SK-N-SH (cell line): ENCODE measurements around the gene CSPG4. TPM values are rescaled to one million over a fixed set of nuclear protein-coding genes. Genes with fewer than 3 reads are reported as not detected.
"Not testable (repeated sequence)": the region's sequence is repeated elsewhere in the genome, so short reads cannot be mapped to it uniquely, and the experiment has no call there.

Experiments used
- CTCF ChIA-PET: fragments of 300-600, 350-600 bp; formaldehyde crosslinking; extraction: SDS; loops from one replicate; lab custom pipeline; 2021; lab: Yijun Ruan, JAX
- POLR2A ChIA-PET: fragments of 350-600 bp; sonication (Branson Sonifier 250); formaldehyde crosslinking; extraction: SDS; loops from one replicate; lab custom pipeline; 2020; ENCODE audit warnings: antibody characterized with exemption, inconsistent platforms; lab: Yijun Ruan, JAX
- DNase-seq: peaks from one replicate; pipeline ENCODE4 v3.0.0; 2012
- H2AFZ ChIP-seq: fragments of 200-600 bp; sonication (generic); 2 replicates; pipeline ENCODE4 v1.8.1; 2016; ENCODE audit warnings: antibody characterized with exemption, mild to moderate bottlenecking, low read depth
- H3F3A ChIP-seq: fragments of 200-600 bp; sonication (generic); replicated peaks from 2 replicates; pipeline ENCODE3; 2016; ENCODE audit warnings: antibody characterized with exemption, mild to moderate bottlenecking; ENCODE audit not compliant: insufficient read depth
- H3K27ac ChIP-seq, 2 experiments: fragments of 200-500 bp in 1 of 2; fragments of 200-600 bp in 1 of 2; sonication (Bioruptor generic) in 1 of 2; sonication (generic), shearing (Covaris generic) in 1 of 2; 2 replicates each; pipeline versions ENCODE4 v1.5.1 to v1.6.1; 2014 to 2016; ENCODE audit warnings: low read depth in 2 of 2, inconsistent platforms in 1 of 2, low read length in 1 of 2, mild to moderate bottlenecking in 1 of 2, mixed read lengths in 1 of 2
- H3K27me3 ChIP-seq: fragments of 200-600 bp; sonication (generic), shearing (Covaris generic); 2 replicates; pipeline ENCODE4 v1.6.1; 2016; ENCODE audit warnings: mixed run types; ENCODE audit not compliant: insufficient read depth
- H3K36me3 ChIP-seq, 2 experiments: fragments of 200-500 bp in 1 of 2; fragments of 200-600 bp in 1 of 2; sonication (Bioruptor generic) in 1 of 2; sonication (generic) in 1 of 2; replicated peaks in 1 of 2; 2 replicates each; pipeline versions ENCODE3 to v1.5.1; 2014 to 2016; ENCODE audit warnings: low read length in 1 of 2, mild to moderate bottlenecking in 1 of 2; ENCODE audit not compliant: insufficient read depth in 2 of 2, control insufficient read depth in 1 of 2
- H3K4me1 ChIP-seq, 2 experiments: fragments of 200-500 bp in 1 of 2; fragments of 200-600 bp in 1 of 2; sonication (Bioruptor generic) in 1 of 2; sonication (generic), shearing (Covaris generic) in 1 of 2; 2 replicates each; pipeline versions ENCODE4 v1.5.1 to v1.6.1; 2014 to 2016; ENCODE audit warnings: low read depth in 1 of 2, low read length in 1 of 2, mixed run types in 1 of 2; ENCODE audit not compliant: insufficient read depth in 2 of 2, control insufficient read depth in 1 of 2
- H3K4me2 ChIP-seq: fragments of 200-600 bp; sonication (generic), shearing (Covaris generic); 2 replicates; pipeline ENCODE4 v1.6.1; 2017; ENCODE audit warnings: mixed run types
- H3K4me3 ChIP-seq, 2 experiments: fragments of 200-500 bp in 1 of 2; fragments of 200-600 bp in 1 of 2; sonication (Bioruptor generic) in 1 of 2; sonication (generic), shearing (Covaris generic) in 1 of 2; 2 replicates each; pipeline versions ENCODE4 v1.5.1 to v1.8.1; 2014 to 2016; ENCODE audit warnings: low read depth in 2 of 2, inconsistent platforms in 1 of 2, low read length in 1 of 2, mild to moderate bottlenecking in 1 of 2, mixed read lengths in 1 of 2, moderate library complexity in 1 of 2
- H3K79me2 ChIP-seq: fragments of 200-600 bp; sonication (generic); 2 replicates; pipeline ENCODE4 v1.8.1; 2017; ENCODE audit warnings: mild to moderate bottlenecking; ENCODE audit not compliant: insufficient read depth
- H3K9ac ChIP-seq: fragments of 200-600 bp; sonication (generic); 2 replicates; pipeline ENCODE4 v1.6.1; 2017; ENCODE audit warnings: mixed run types
- H3K9me2 ChIP-seq: fragments of 200-600 bp; sonication (generic); 2 replicates; pipeline ENCODE4 v1.6.1; 2017; ENCODE audit warnings: mixed run types
- H3K9me3 ChIP-seq: fragments of 200-600 bp; sonication (generic); 2 replicates; pipeline ENCODE4 v1.6.1; 2017; ENCODE audit warnings: mixed run types, mild to moderate bottlenecking, moderate library complexity
- H4K20me1 ChIP-seq: fragments of 200-600 bp; sonication (generic); 2 replicates; pipeline ENCODE4 v1.6.1; 2017; ENCODE audit warnings: mild to moderate bottlenecking, mixed run types; ENCODE audit not compliant: insufficient read depth
- CHD2 ChIP-seq: fragments of 150-350 bp; IDR thresholded peaks from 2 replicates; pipeline ENCODE4 v1.6.1; 2018; ENCODE audit warnings: low read length; ENCODE audit not compliant: partially characterized antibody
- YY1 ChIP-seq: IDR thresholded peaks from 2 replicates; pipeline ENCODE4 v1.4.0; 2012; ENCODE audit warnings: low read depth, mild to moderate bottlenecking
- WGBS: methylation state at CpG from one replicate; pipeline ENCODE4 v1.1.6; 2017; ENCODE audit warnings: low lambda C conversion rate; 5-methylcytosine and 5-hydroxymethylcytosine counted together
- polyA plus RNA-seq, 3 experiments: library from polyadenylated mRNA; depleted of rRNA; stranded (reverse); fragments of >200 nt; gene quantifications; 2 replicates each; pipeline ENCODE4 v1.2.3, GENCODE V29; 2012

CSPG4 gene
- polyA plus RNA-seq, 1 of the 3 experiments (the other 2 are of a cell fraction), result 0.35 TPM

GRCh38 chr15:75713338-75713895, 769 bp upstream of the CSPG4 start:
- no peak overlapping the region for H3K4me2 ChIP-seq
- no peaks in the 10 kb centered on the region for H3K27me3 ChIP-seq
- no peaks in the 10 kb centered on the region for H3K36me3 ChIP-seq
- H4K20me1 ChIP-seq, result no peaks in the 10 kb centered on the region
- no peak overlapping the region for H3K27ac ChIP-seq
- H3K9me3 ChIP-seq, result no peaks in the 10 kb centered on the region
- DNase-seq, result no peak
- H3K9ac ChIP-seq, result no peak overlapping the region
- H3F3A ChIP-seq, result peaks cover 11% of the 10 kb centered on the region
- no peaks in the 10 kb centered on the region for H3K9me2 ChIP-seq
- no peak for TF ChIP-seq YY1
- peak; percentile 8 for TF ChIP-seq CHD2
- CTCF ChIA-PET, result interaction anchor here (1.0 to 1.5 kb wide), 5 partner anchors 12 to 89 kb away, joined by 4 to 6 read pairs (median 6); no protein-coding TSS in a partner anchor
- WGBS, result 97% methylated on average over 5 of the region's 9 CpGs
- no peak overlapping the region for H3K4me3 ChIP-seq
- no peaks in the 10 kb centered on the region for H3K79me2 ChIP-seq
- POLR2A ChIA-PET, result interaction anchor here (0.6 kb wide), 1 partner anchor 20 kb away, joined by 3 read pairs; no protein-coding TSS in a partner anchor
- H2AFZ ChIP-seq, result no peak overlapping the region
- peaks cover under 1 to 28% of the 10 kb centered on the region in 2 experiments; a peak in 2 of 4 replicates for H3K4me1 ChIP-seq

- 72% methylated on average over 5 of the region's 7 CpGs for WGBS
- H3K9me2 ChIP-seq, H3F3A ChIP-seq, H3K27ac ChIP-seq, H4K20me1 ChIP-seq, POLR2A ChIA-PET, H2AFZ ChIP-seq, H3K27me3 ChIP-seq, H3K4me3 ChIP-seq, DNase-seq, H3K36me3 ChIP-seq, H3K9ac ChIP-seq, H3K79me2 ChIP-seq, H3K9me3 ChIP-seq, CTCF ChIA-PET, H3K4me2 ChIP-seq: not testable (repeated sequence)
- peaks cover 0 to 25% of the 10 kb centered on the region in 2 experiments; a peak in 1 of 4 replicates for H3K4me1 ChIP-seq
Measured at GRCh38 chr15:75711495-75711894, 1.2 kb downstream of the CSPG4 start.

- 73% methylated on average over 5 of the region's 5 CpGs for WGBS
- H3K27ac ChIP-seq, H3F3A ChIP-seq, H3K9me3 ChIP-seq, H3K9ac ChIP-seq, H4K20me1 ChIP-seq, H3K9me2 ChIP-seq, POLR2A ChIA-PET, CTCF ChIA-PET, H3K27me3 ChIP-seq, H3K36me3 ChIP-seq, H2AFZ ChIP-seq, H3K79me2 ChIP-seq, DNase-seq, H3K4me3 ChIP-seq, H3K4me2 ChIP-seq: not testable (repeated sequence)
- H3K4me1 ChIP-seq, result peaks cover 0 to 30% of the 10 kb centered on the region in 2 experiments; a peak in 1 of 4 replicates
Measured at GRCh38 chr15:75710874-75711273, 1.8 kb downstream of the CSPG4 start.

GRCh38 chr15:75709458-75709857, 3.2 kb downstream of the CSPG4 start:
- H2AFZ ChIP-seq, H3K9ac ChIP-seq, H3K79me2 ChIP-seq, H3K9me3 ChIP-seq, H3K27me3 ChIP-seq, H4K20me1 ChIP-seq, H3K4me2 ChIP-seq, H3F3A ChIP-seq, H3K4me3 ChIP-seq, H3K9me2 ChIP-seq, H3K36me3 ChIP-seq: not testable (repeated sequence)
- 76% methylated on average over 11 of the region's 15 CpGs for WGBS
- peak; percentile 84 for DNase-seq
- ChIA-PET CTCF (interaction anchor here (1.2 kb wide), 1 partner anchor 23 kb away, joined by 6 read pairs; no protein-coding TSS in a partner anchor), POLR2A (interaction anchor here (0.9 kb wide), 1 partner anchor 15 kb away, joined by 3 read pairs; no protein-coding TSS in a partner anchor)
- Histone ChIP-seq H3K4me1 (peaks cover 2 to 30% of the 10 kb centered on the region in 2 experiments; a peak in 3 of 4 replicates), H3K27ac (peak overlapping the region in 1 of 2 experiments; percentile 23; a peak in 1 of 4 replicates)
